Right renal cortex interstitium (tissue), 3 donors: ENCODE measurements around the gene GALR1. TPM values are rescaled to one million over a fixed set of nuclear protein-coding genes. Genes with fewer than 3 reads are reported as not detected.

Experiments used
- DNase-seq, 3 donors: peaks; one replicate each; pipeline ENCODE4 v3.0.0-alpha.2; 2013; ENCODE audit warnings: low read depth in 3 of 3, low spot score in 2 of 3
- polyA plus RNA-seq, 3 donors: library from polyadenylated mRNA; unstranded; fragments of 120-200 nt; gene quantifications; one replicate each; pipeline ENCODE4 v1.2.1, GENCODE V29; 2013; ENCODE audit not compliant: insufficient read length in 3 of 3

GALR1 gene
- polyA plus RNA-seq, 3 donors: 0.06 to 0.07 (median 0.06) TPM

- no peak for DNase-seq
These were observed 67.0 kb downstream of the GALR1 start for GRCh38 chr18:77316641-77317040.

DNA sequence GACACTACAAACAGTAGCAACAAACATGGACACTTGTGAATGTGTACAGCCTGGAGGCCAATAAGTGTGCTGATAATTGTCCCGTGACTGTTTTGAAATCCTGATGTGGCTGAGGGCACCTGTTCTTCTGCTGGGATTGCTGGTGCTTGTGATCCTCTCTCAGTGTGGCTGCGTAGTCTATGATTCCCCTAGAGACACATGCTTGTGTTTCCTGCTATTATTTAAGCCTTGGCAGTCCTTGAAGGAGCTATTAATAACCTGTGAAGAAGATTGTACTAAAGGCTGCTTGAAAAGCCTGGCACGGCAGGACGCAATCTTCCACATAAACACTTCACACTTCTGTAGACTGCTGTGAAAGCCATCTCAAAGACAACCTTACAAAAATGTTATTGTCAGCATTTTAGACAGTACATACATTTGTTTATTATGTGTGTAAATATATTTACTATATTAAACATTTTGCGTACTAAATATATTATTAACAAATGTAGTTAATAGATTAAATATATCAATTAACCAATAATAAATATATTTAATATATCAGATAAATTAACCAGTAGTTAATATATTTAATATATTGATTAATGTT, 71.4 kb downstream of the GALR1 start:
- DNase-seq: no peak

DNA sequence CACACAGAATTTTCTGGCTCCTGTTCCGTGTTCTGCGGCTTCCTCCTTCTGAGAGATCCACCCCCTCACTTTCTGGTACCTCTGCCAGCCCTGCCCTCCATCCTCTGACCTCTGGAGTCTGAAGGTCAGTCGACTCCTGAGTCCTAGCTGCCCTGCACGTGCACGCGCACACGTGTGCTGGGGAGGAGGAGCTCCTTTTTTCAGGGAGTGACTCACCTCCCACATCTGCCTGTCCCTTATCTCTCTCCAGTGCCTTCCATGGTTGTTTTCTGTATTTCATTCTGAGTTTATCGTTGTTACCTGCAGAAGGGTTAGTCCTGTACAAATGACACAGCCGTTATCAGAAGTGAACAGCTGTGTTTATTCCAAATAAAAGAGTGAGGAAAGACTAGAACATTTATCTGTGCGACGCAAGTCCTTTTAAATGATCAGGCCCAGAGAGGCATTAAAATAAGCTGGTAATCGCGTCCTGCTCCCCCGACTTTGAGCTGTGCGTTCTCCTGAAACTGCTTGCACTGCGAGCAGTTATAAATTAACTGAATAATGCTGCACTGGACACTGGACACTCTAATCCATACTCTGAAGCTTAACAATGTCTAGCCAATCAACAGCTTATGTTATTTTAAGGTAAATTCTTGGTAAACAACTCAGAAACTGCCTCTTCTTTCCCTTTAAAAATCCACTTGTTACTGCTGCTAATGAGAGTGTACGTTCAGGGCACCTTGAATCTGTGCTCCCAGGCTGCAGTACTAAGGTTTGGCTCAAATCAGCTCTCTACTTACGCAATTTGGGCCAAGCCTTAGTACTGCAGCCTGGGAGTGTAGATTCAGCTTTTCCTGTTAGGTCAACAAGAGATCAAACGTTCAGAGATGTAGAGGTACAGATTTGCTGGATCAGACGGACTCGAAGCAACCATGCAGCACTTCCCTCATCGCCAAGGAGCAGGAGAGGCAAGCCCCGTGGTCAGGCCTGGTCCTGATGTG, 72.5 kb downstream of the GALR1 start:
- no peak for DNase-seq

GRCh38 chr18:77323640-77324299, 74.1 kb downstream of the GALR1 start:
- DNase-seq: no peak

Other genes starting within 250 kb of the GALR1 start
- gene MBP, start 117.1 kb upstream of the GALR1 start, polyA plus RNA-seq: 10 to 100 TPM; 17.5 to 20.9 (median 17.7) TPM